ENCODE results near the gene SEMA3E.
A peak's percentile ranks its signal among the peaks of the same experiment; 100 is the strongest.

SEMA3E gene

DNA sequence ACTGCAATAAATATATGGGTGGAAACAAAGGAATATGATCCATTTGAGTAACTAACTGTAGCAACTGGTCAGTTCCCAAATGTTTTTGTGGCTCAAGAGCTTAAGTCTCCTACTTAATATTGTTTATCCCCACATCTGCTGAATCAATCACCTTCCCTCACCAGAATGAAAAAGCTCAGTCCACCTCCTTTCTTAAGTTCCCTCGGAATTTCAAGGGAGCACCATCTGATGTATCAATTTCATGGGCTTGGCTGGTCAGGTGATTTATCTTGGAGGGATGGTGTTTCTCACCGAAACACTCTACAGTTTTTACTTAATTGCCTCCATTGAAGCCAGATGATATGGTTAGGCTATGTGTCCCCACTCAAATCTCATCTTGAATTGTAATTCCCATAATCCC lies 176.6 kb downstream of the SEMA3E start:
- Histone ChIP-seq H3K36me3 (ENCODE audit: control insufficient read depth in 1 of 2, insufficient read depth in 2 of 2, low read depth in 1 of 2, low read length in 2 of 2) (no peaks in the 10 kb centered on the region), H3K4me2 (ENCODE audit: low read length, poor library complexity, severe bottlenecking) (no peak overlapping the region), H3K14ac (ENCODE audit: low read length in 2 of 2) (no peak overlapping the region), H3K4me1 (ENCODE audit: control insufficient read depth, insufficient read depth, low read depth, low read length) (no peaks in the 10 kb centered on the region), H2AFZ (ENCODE audit: low read depth, low read length) (no peak overlapping the region), H3K9me3 (ENCODE audit: control insufficient read depth, low read length) (no peaks in the 10 kb centered on the region), H3K4me3 (ENCODE audit: insufficient read depth in 1 of 2, low read depth in 1 of 2, low read length in 2 of 2) (no peak overlapping the region), H3K27ac (ENCODE audit: low read length, poor library complexity, severe bottlenecking) (no peak overlapping the region), H4K91ac (ENCODE audit: low read length) (no peak overlapping the region), H4K8ac (ENCODE audit: low read length) (no peak overlapping the region), H2BK15ac (ENCODE audit: low read depth, poor library complexity, severe bottlenecking) (no peak overlapping the region), H2AK5ac (ENCODE audit: low read length, severe bottlenecking) (no peak overlapping the region), H3K27me3 (ENCODE audit: control insufficient read depth in 1 of 2, insufficient read depth in 1 of 2, low read length in 2 of 2) (no peaks in the 10 kb centered on the region), H3K23ac (ENCODE audit: low read length in 2 of 2) (no peak overlapping the region), H3K18ac (ENCODE audit: low read depth in 1 of 2, low read length in 2 of 2) (no peak overlapping the region), H2BK12ac (ENCODE audit: low read length in 2 of 2) (no peak overlapping the region), H2BK5ac (ENCODE audit: low read depth, low read length, poor library complexity, severe bottlenecking) (no peak overlapping the region), H3K4ac (ENCODE audit: low read depth in 1 of 2, low read length in 2 of 2) (no peak overlapping the region), H3K9ac (ENCODE audit: low read length) (no peak overlapping the region), H2BK120ac (ENCODE audit: low read depth, low read length) (no peak overlapping the region), H3K79me1 (replicated peaks; ENCODE audit: low read length, poor library complexity, severe bottlenecking) (no peaks in the 10 kb centered on the region)
- DNase-seq, result no peak
- WGBS, result no CpG with 5 or more reads among the region's 2 CpGs

GRCh38 chr7:83469491-83469890 lies 179.4 kb downstream of the SEMA3E start:
- Histone ChIP-seq H3K79me1 (replicated peaks; ENCODE audit: low read length, poor library complexity, severe bottlenecking) (no peaks in the 10 kb centered on the region), H3K18ac (ENCODE audit: low read depth in 1 of 2, low read length in 2 of 2) (no peak overlapping the region), H3K9me3 (ENCODE audit: control insufficient read depth, low read length) (no peaks in the 10 kb centered on the region), H3K23ac (ENCODE audit: low read length in 2 of 2) (no peak overlapping the region), H3K27me3 (ENCODE audit: control insufficient read depth in 1 of 2, insufficient read depth in 1 of 2, low read length in 2 of 2) (no peaks in the 10 kb centered on the region), H3K4me3 (ENCODE audit: insufficient read depth in 1 of 2, low read depth in 1 of 2, low read length in 2 of 2) (no peak overlapping the region), H2BK12ac (ENCODE audit: low read length in 2 of 2) (no peak overlapping the region), H2BK15ac (ENCODE audit: low read depth, poor library complexity, severe bottlenecking) (no peak overlapping the region), H3K4me1 (ENCODE audit: control insufficient read depth, insufficient read depth, low read depth, low read length) (no peaks in the 10 kb centered on the region), H3K4me2 (ENCODE audit: low read length, poor library complexity, severe bottlenecking) (no peak overlapping the region), H3K9ac (ENCODE audit: low read length) (peak overlapping the region; percentile 82), H2AFZ (ENCODE audit: low read depth, low read length) (no peak overlapping the region), H2AK5ac (ENCODE audit: low read length, severe bottlenecking) (no peak overlapping the region), H3K27ac (ENCODE audit: low read length, poor library complexity, severe bottlenecking) (no peak overlapping the region), H2BK5ac (ENCODE audit: low read depth, low read length, poor library complexity, severe bottlenecking) (no peak overlapping the region), H4K91ac (ENCODE audit: low read length) (no peak overlapping the region), H4K8ac (ENCODE audit: low read length) (no peak overlapping the region), H2BK120ac (ENCODE audit: low read depth, low read length) (no peak overlapping the region), H3K14ac (ENCODE audit: low read length in 2 of 2) (no peak overlapping the region), H3K4ac (ENCODE audit: low read depth in 1 of 2, low read length in 2 of 2) (no peak overlapping the region), H3K36me3 (ENCODE audit: control insufficient read depth in 1 of 2, insufficient read depth in 2 of 2, low read depth in 1 of 2, low read length in 2 of 2) (no peaks in the 10 kb centered on the region)
- no peak for DNase-seq
- 100% methylated on average over 3 of the region's 3 CpGs for WGBS

DNA sequence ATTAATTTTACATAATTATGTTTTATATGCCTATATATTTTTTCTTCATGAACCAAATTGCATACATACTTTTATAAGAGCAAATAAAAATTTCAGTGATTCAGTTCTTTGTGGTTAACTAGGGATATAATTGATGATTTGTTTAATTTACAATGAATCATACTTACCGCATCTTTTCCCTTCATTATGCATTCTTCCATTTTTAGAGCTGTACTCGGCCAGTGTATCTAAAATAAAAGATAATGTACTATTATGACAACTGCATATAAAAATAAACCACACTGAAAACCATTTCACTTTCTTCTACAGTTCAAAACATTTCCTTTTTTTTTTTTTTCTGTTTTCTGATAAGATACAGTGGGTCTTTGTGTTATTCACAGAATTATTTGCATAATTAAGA lies 179.9 kb downstream of the SEMA3E start:
- no peaks in the 10 kb centered on the region for H3K9me3 ChIP-seq (ENCODE audit: control insufficient read depth, low read length)
- peak overlapping the region in 1 of 2 experiments; percentile 53 for H3K4me3 ChIP-seq (ENCODE audit: insufficient read depth in 1 of 2, low read depth in 1 of 2, low read length in 2 of 2)
- no peak overlapping the region for H2AK5ac ChIP-seq (ENCODE audit: low read length, severe bottlenecking)
- no peak overlapping the region for H3K23ac ChIP-seq (ENCODE audit: low read length in 2 of 2)
- no CpG with 5 or more reads among the region's 2 CpGs for WGBS
- no peak overlapping the region for H2BK5ac ChIP-seq (ENCODE audit: low read depth, low read length, poor library complexity, severe bottlenecking)
- peak overlapping the region; percentile 82 for H3K9ac ChIP-seq (ENCODE audit: low read length)
- H3K36me3 ChIP-seq (ENCODE audit: control insufficient read depth in 1 of 2, insufficient read depth in 2 of 2, low read depth in 1 of 2, low read length in 2 of 2), result no peaks in the 10 kb centered on the region
- H3K79me1 ChIP-seq (replicated peaks; ENCODE audit: low read length, poor library complexity, severe bottlenecking), result no peaks in the 10 kb centered on the region
- no peaks in the 10 kb centered on the region for H3K4me1 ChIP-seq (ENCODE audit: control insufficient read depth, insufficient read depth, low read depth, low read length)
- no peak overlapping the region for H3K18ac ChIP-seq (ENCODE audit: low read depth in 1 of 2, low read length in 2 of 2)
- H3K4ac ChIP-seq (ENCODE audit: low read depth in 1 of 2, low read length in 2 of 2), result no peak overlapping the region
- H2BK15ac ChIP-seq (ENCODE audit: low read depth, poor library complexity, severe bottlenecking), result no peak overlapping the region
- H2BK12ac ChIP-seq (ENCODE audit: low read length in 2 of 2), result no peak overlapping the region
- H4K91ac ChIP-seq (ENCODE audit: low read length), result no peak overlapping the region
- peak; percentile 31 for DNase-seq
- no peak overlapping the region for H4K8ac ChIP-seq (ENCODE audit: low read length)
- H2BK120ac ChIP-seq (ENCODE audit: low read depth, low read length), result no peak overlapping the region
- no peak overlapping the region for H2AFZ ChIP-seq (ENCODE audit: low read depth, low read length)
- H3K14ac ChIP-seq (ENCODE audit: low read length in 2 of 2), result no peak overlapping the region
- no peaks in the 10 kb centered on the region for H3K27me3 ChIP-seq (ENCODE audit: control insufficient read depth in 1 of 2, insufficient read depth in 1 of 2, low read length in 2 of 2)
- H3K27ac ChIP-seq (ENCODE audit: low read length, poor library complexity, severe bottlenecking), result no peak overlapping the region
- no peak overlapping the region for H3K4me2 ChIP-seq (ENCODE audit: low read length, poor library complexity, severe bottlenecking)

- 0% methylated on average over 2 of the region's 2 CpGs for WGBS
- Histone ChIP-seq H2AK5ac (ENCODE audit: low read length, severe bottlenecking) (no peak overlapping the region), H3K9ac (ENCODE audit: low read length) (peak overlapping the region; percentile 82), H2BK15ac (ENCODE audit: low read depth, poor library complexity, severe bottlenecking) (no peak overlapping the region), H3K27ac (ENCODE audit: low read length, poor library complexity, severe bottlenecking) (peak overlapping the region; percentile 93), H3K4me3 (ENCODE audit: insufficient read depth in 1 of 2, low read depth in 1 of 2, low read length in 2 of 2) (peak overlapping the region in 1 of 2 experiments; percentile 53), H3K18ac (ENCODE audit: low read depth in 1 of 2, low read length in 2 of 2) (peak overlapping the region in 1 of 2 experiments; percentile 34), H3K14ac (ENCODE audit: low read length in 2 of 2) (no peak overlapping the region), H3K9me3 (ENCODE audit: control insufficient read depth, low read length) (no peaks in the 10 kb centered on the region), H3K23ac (ENCODE audit: low read length in 2 of 2) (no peak overlapping the region), H3K4ac (ENCODE audit: low read depth in 1 of 2, low read length in 2 of 2) (no peak overlapping the region), H4K91ac (ENCODE audit: low read length) (no peak overlapping the region), H3K36me3 (ENCODE audit: control insufficient read depth in 1 of 2, insufficient read depth in 2 of 2, low read depth in 1 of 2, low read length in 2 of 2) (no peaks in the 10 kb centered on the region), H3K79me1 (replicated peaks; ENCODE audit: low read length, poor library complexity, severe bottlenecking) (no peaks in the 10 kb centered on the region), H2BK12ac (ENCODE audit: low read length in 2 of 2) (no peak overlapping the region), H2BK5ac (ENCODE audit: low read depth, low read length, poor library complexity, severe bottlenecking) (no peak overlapping the region), H3K27me3 (ENCODE audit: control insufficient read depth in 1 of 2, insufficient read depth in 1 of 2, low read length in 2 of 2) (no peaks in the 10 kb centered on the region), H3K4me2 (ENCODE audit: low read length, poor library complexity, severe bottlenecking) (peak overlapping the region; percentile 49), H2BK120ac (ENCODE audit: low read depth, low read length) (no peak overlapping the region), H2AFZ (ENCODE audit: low read depth, low read length) (no peak overlapping the region), H3K4me1 (ENCODE audit: control insufficient read depth, insufficient read depth, low read depth, low read length) (no peaks in the 10 kb centered on the region), H4K8ac (ENCODE audit: low read length) (no peak overlapping the region)
- DNase-seq, result peak; percentile 96
Observed at GRCh38 chr7:83468251-83468739, 180.6 kb downstream of the SEMA3E start.

All from mesenchymal stem cell (in vitro differentiated cells and primary cell).